Breast epithelium (tissue), 3 donors: ENCODE data around the gene CTIF.

Experiments
- CTCF ChIP-seq, 3 donors: fragments of 450-650 bp; IDR thresholded peaks; one replicate each; pipeline ENCODE4 v1.5.1; 2016 to 2017; ENCODE audit warnings: antibody characterized with exemption in 3 of 3, mild to moderate bottlenecking in 3 of 3, moderate library complexity in 3 of 3
- POLR2A ChIP-seq: fragments of 450-650 bp; IDR thresholded peaks from one replicate; pipeline ENCODE4 v1.6.1; 2016; ENCODE audit warnings: antibody characterized with exemption, mild to moderate bottlenecking, moderate library complexity
- POLR2AphosphoS5 ChIP-seq, 3 donors: sonication (generic); formaldehyde crosslinking; IDR thresholded peaks; one replicate each; pipeline ENCODE4 v1.6.1; 2017; ENCODE audit warnings: antibody characterized with exemption in 3 of 3

GRCh38 chr18:48687346-48688042 is 148.7 kb downstream of the CTIF start:
- no peak for TF ChIP-seq CTCF (IDR thresholded peaks at IDR 0.05)
- TF ChIP-seq POLR2AphosphoS5 (IDR thresholded peaks at IDR 0.05): no peak
- no peak for TF ChIP-seq POLR2A
